Measurements from ENCODE around the gene LSMEM2.

LSMEM2 gene

DNA sequence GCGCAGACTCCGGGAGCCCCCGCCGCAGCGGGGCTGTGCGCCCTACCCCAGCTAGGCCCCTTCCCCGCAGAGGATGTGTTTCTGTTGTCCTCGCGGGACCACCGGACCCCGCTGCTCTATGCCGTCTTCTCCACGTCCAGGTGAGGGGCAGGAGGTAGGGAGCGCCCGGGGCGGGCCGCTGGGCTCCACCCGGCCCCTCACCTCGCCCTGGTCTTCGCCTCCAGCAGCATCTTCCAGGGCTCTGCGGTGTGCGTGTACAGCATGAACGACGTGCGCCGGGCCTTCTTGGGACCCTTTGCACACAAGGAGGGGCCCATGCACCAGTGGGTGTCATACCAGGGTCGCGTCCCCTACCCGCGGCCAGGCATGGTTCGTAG lies 5.2 kb upstream of the LSMEM2 start:
- WGBS (ENCODE audit: extremely low coverage, insufficient coverage, low lambda C conversion rate), result no CpG with 5 or more reads among the region's 31 CpGs
- peaks cover 3% of the 10 kb centered on the region for H3K4me1 ChIP-seq (ENCODE audit: control insufficient read depth, low read depth, low read length)
- H3K27me3 ChIP-seq (ENCODE audit: insufficient read depth, low read length, poor library complexity), result peaks cover 11% of the 10 kb centered on the region

GRCh38 chr3:50274371-50275104 lies 4.3 kb upstream of the LSMEM2 start:
- H3K4me3 ChIP-seq (ENCODE audit: low read length), result no peak overlapping the region
- DNase-seq, result peak; percentile 90

More for the DNA sequence above, 5.2 kb upstream of the LSMEM2 start:
- no peak overlapping the region for H2BK15ac ChIP-seq (replicated peaks; ENCODE audit: low read depth)
- no peak overlapping the region for H3K4ac ChIP-seq (ENCODE audit: low read depth, low read length)
- H3K23ac ChIP-seq (ENCODE audit: low read length), result no peak overlapping the region
- no peak overlapping the region for H4K5ac ChIP-seq (ENCODE audit: low read length)
- H3K4me2 ChIP-seq (ENCODE audit: low read length), result no peak overlapping the region
- no peak overlapping the region for H2BK5ac ChIP-seq (ENCODE audit: low read length)
- H2AK5ac ChIP-seq (ENCODE audit: low read length), result no peak overlapping the region
- no peak overlapping the region for H3K18ac ChIP-seq (ENCODE audit: low read length)
- no peaks in the 10 kb centered on the region for H3K79me1 ChIP-seq (ENCODE audit: low read length)
- no peak overlapping the region for H3K4me3 ChIP-seq (ENCODE audit: low read length)
- H3K27ac ChIP-seq (ENCODE audit: low read depth, low read length), result no peak overlapping the region
- no peak for DNase-seq
- no peaks in the 10 kb centered on the region for H3K36me3 ChIP-seq (ENCODE audit: control insufficient read depth, insufficient read depth, low read length)
- no peak overlapping the region for H3K9ac ChIP-seq (ENCODE audit: low read length)
- no peak overlapping the region for H4K8ac ChIP-seq (ENCODE audit: low read depth, low read length)
- H2BK120ac ChIP-seq (ENCODE audit: low read depth, low read length), result no peak overlapping the region
- H3K79me2 ChIP-seq (ENCODE audit: control insufficient read depth, insufficient read depth, low read length), result no peaks in the 10 kb centered on the region
- H3K56ac ChIP-seq (ENCODE audit: low read length), result peak overlapping the region; percentile 25

GRCh38 chr3:50275141-50275995 lies 3.5 kb upstream of the LSMEM2 start:
- no peak for DNase-seq
- no CpG with 5 or more reads among the region's 65 CpGs for WGBS (ENCODE audit: extremely low coverage, insufficient coverage, low lambda C conversion rate)
- Histone ChIP-seq H2AK5ac (ENCODE audit: low read length) (no peak overlapping the region), H4K5ac (ENCODE audit: low read length) (no peak overlapping the region), H3K18ac (ENCODE audit: low read length) (no peak overlapping the region), H3K23ac (ENCODE audit: low read length) (no peak overlapping the region), H2BK120ac (ENCODE audit: low read depth, low read length) (no peak overlapping the region), H3K79me2 (ENCODE audit: control insufficient read depth, insufficient read depth, low read length) (no peaks in the 10 kb centered on the region), H3K4me2 (ENCODE audit: low read length) (peak overlapping the region; percentile 0), H3K27me3 (ENCODE audit: insufficient read depth, low read length, poor library complexity) (peaks cover 11% of the 10 kb centered on the region), H3K79me1 (ENCODE audit: low read length) (no peaks in the 10 kb centered on the region), H3K4me3 (ENCODE audit: low read length) (no peak overlapping the region), H2BK15ac (replicated peaks; ENCODE audit: low read depth) (no peak overlapping the region), H3K4ac (ENCODE audit: low read depth, low read length) (no peak overlapping the region), H3K27ac (ENCODE audit: low read depth, low read length) (no peak overlapping the region), H3K36me3 (ENCODE audit: control insufficient read depth, insufficient read depth, low read length) (no peaks in the 10 kb centered on the region), H4K8ac (ENCODE audit: low read depth, low read length) (no peak overlapping the region), H3K9ac (ENCODE audit: low read length) (peak overlapping the region; percentile 9), H3K56ac (ENCODE audit: low read length) (peak overlapping the region; percentile 45), H2BK5ac (ENCODE audit: low read length) (no peak overlapping the region), H3K4me1 (ENCODE audit: control insufficient read depth, low read depth, low read length) (peaks cover 3% of the 10 kb centered on the region)

More at GRCh38 chr3:50274371-50275104, 4.3 kb upstream of the LSMEM2 start:
- no peak overlapping the region for H3K27ac ChIP-seq (ENCODE audit: low read depth, low read length)
- no peaks in the 10 kb centered on the region for H3K36me3 ChIP-seq (ENCODE audit: control insufficient read depth, insufficient read depth, low read length)
- no peak overlapping the region for H2BK120ac ChIP-seq (ENCODE audit: low read depth, low read length)
- peaks cover 3% of the 10 kb centered on the region for H3K4me1 ChIP-seq (ENCODE audit: control insufficient read depth, low read depth, low read length)
- H3K4me2 ChIP-seq (ENCODE audit: low read length), result no peak overlapping the region
- no peak overlapping the region for H2AK5ac ChIP-seq (ENCODE audit: low read length)
- H3K9ac ChIP-seq (ENCODE audit: low read length), result no peak overlapping the region
- H2BK15ac ChIP-seq (replicated peaks; ENCODE audit: low read depth), result no peak overlapping the region
- no peaks in the 10 kb centered on the region for H3K79me2 ChIP-seq (ENCODE audit: control insufficient read depth, insufficient read depth, low read length)
- no peak overlapping the region for H4K5ac ChIP-seq (ENCODE audit: low read length)
- no peaks in the 10 kb centered on the region for H3K79me1 ChIP-seq (ENCODE audit: low read length)
- H3K4ac ChIP-seq (ENCODE audit: low read depth, low read length), result no peak overlapping the region
- no peak overlapping the region for H3K56ac ChIP-seq (ENCODE audit: low read length)
- H4K8ac ChIP-seq (ENCODE audit: low read depth, low read length), result no peak overlapping the region
- WGBS (ENCODE audit: extremely low coverage, insufficient coverage, low lambda C conversion rate), result no CpG with 5 or more reads among the region's 26 CpGs
- H3K23ac ChIP-seq (ENCODE audit: low read length), result no peak overlapping the region
- no peak overlapping the region for H3K18ac ChIP-seq (ENCODE audit: low read length)
- no peak overlapping the region for H2BK5ac ChIP-seq (ENCODE audit: low read length)
- peaks cover 11% of the 10 kb centered on the region for H3K27me3 ChIP-seq (ENCODE audit: insufficient read depth, low read length, poor library complexity)

- no peak overlapping the region for H2BK5ac ChIP-seq (ENCODE audit: low read length)
- DNase-seq, result no peak
- H2BK120ac ChIP-seq (ENCODE audit: low read depth, low read length), result no peak overlapping the region
- no peaks in the 10 kb centered on the region for H3K79me1 ChIP-seq (ENCODE audit: low read length)
- H2AK5ac ChIP-seq (ENCODE audit: low read length), result no peak overlapping the region
- no peak overlapping the region for H3K27ac ChIP-seq (ENCODE audit: low read depth, low read length)
- H3K9ac ChIP-seq (ENCODE audit: low read length), result no peak overlapping the region
- no peak overlapping the region for H3K4me2 ChIP-seq (ENCODE audit: low read length)
- no peaks in the 10 kb centered on the region for H3K36me3 ChIP-seq (ENCODE audit: control insufficient read depth, insufficient read depth, low read length)
- H4K8ac ChIP-seq (ENCODE audit: low read depth, low read length), result no peak overlapping the region
- H3K56ac ChIP-seq (ENCODE audit: low read length), result peak overlapping the region; percentile 5
- H3K79me2 ChIP-seq (ENCODE audit: control insufficient read depth, insufficient read depth, low read length), result no peaks in the 10 kb centered on the region
- H3K4me1 ChIP-seq (ENCODE audit: control insufficient read depth, low read depth, low read length), result peaks cover 3% of the 10 kb centered on the region
- H3K18ac ChIP-seq (ENCODE audit: low read length), result no peak overlapping the region
- no peak overlapping the region for H2BK15ac ChIP-seq (replicated peaks; ENCODE audit: low read depth)
- no peak overlapping the region for H4K5ac ChIP-seq (ENCODE audit: low read length)
- no peak overlapping the region for H3K4me3 ChIP-seq (ENCODE audit: low read length)
- no CpG with 5 or more reads among the region's 79 CpGs for WGBS (ENCODE audit: extremely low coverage, insufficient coverage, low lambda C conversion rate)
- H3K23ac ChIP-seq (ENCODE audit: low read length), result no peak overlapping the region
- H3K27me3 ChIP-seq (ENCODE audit: insufficient read depth, low read length, poor library complexity), result peaks cover 11% of the 10 kb centered on the region
- no peak overlapping the region for H3K4ac ChIP-seq (ENCODE audit: low read depth, low read length)
Measured at GRCh38 chr3:50275996-50276761, 2.7 kb upstream of the LSMEM2 start.

GRCh38 chr3:50276762-50277101 lies 2.2 kb upstream of the LSMEM2 start:
- Histone ChIP-seq H3K27me3 (ENCODE audit: insufficient read depth, low read length, poor library complexity) (peaks cover 11% of the 10 kb centered on the region), H3K27ac (ENCODE audit: low read depth, low read length) (no peak overlapping the region), H2BK15ac (replicated peaks; ENCODE audit: low read depth) (no peak overlapping the region), H3K18ac (ENCODE audit: low read length) (no peak overlapping the region), H3K23ac (ENCODE audit: low read length) (no peak overlapping the region), H4K8ac (ENCODE audit: low read depth, low read length) (no peak overlapping the region), H3K79me1 (ENCODE audit: low read length) (no peaks in the 10 kb centered on the region), H3K4ac (ENCODE audit: low read depth, low read length) (no peak overlapping the region), H3K4me1 (ENCODE audit: control insufficient read depth, low read depth, low read length) (no peaks in the 10 kb centered on the region), H2AK5ac (ENCODE audit: low read length) (no peak overlapping the region), H2BK120ac (ENCODE audit: low read depth, low read length) (no peak overlapping the region), H3K36me3 (ENCODE audit: control insufficient read depth, insufficient read depth, low read length) (no peaks in the 10 kb centered on the region), H3K4me2 (ENCODE audit: low read length) (no peak overlapping the region), H4K5ac (ENCODE audit: low read length) (no peak overlapping the region), H3K9ac (ENCODE audit: low read length) (no peak overlapping the region), H3K79me2 (ENCODE audit: control insufficient read depth, insufficient read depth, low read length) (no peaks in the 10 kb centered on the region), H3K56ac (ENCODE audit: low read length) (no peak overlapping the region), H3K4me3 (ENCODE audit: low read length) (no peak overlapping the region), H2BK5ac (ENCODE audit: low read length) (no peak overlapping the region)
- no CpG with 5 or more reads among the region's 17 CpGs for WGBS (ENCODE audit: extremely low coverage, insufficient coverage, low lambda C conversion rate)
- DNase-seq, result no peak

All from mesendoderm (in vitro differentiated cells).